Esophagus muscularis mucosa (tissue), 4 donors: ENCODE measurements around the gene CCL11.

Experiments
- CTCF ChIP-seq, 3 experiments: fragments of 200-600 bp in 2 of 3; fragments of 450-650 bp in 1 of 3; sonication (generic) in 2 of 3; IDR thresholded peaks; one replicate each; pipeline ENCODE4 v1.5.1; 2017 to 2019; ENCODE audit warnings: antibody characterized with exemption in 3 of 3, mild to moderate bottlenecking in 2 of 3, moderate library complexity in 1 of 3
- EP300 ChIP-seq: sonication (generic); formaldehyde crosslinking; IDR thresholded peaks from one replicate; pipeline ENCODE4 v1.6.1; 2017; ENCODE audit warnings: antibody characterized with exemption
- POLR2A ChIP-seq: fragments of 450-650 bp; IDR thresholded peaks from one replicate; pipeline ENCODE4 v1.6.1; 2017; ENCODE audit warnings: antibody characterized with exemption, moderate library complexity, mild to moderate bottlenecking, low read depth

- no peak for TF ChIP-seq CTCF (IDR thresholded peaks at IDR 0.05)
- no peak for TF ChIP-seq POLR2A
- TF ChIP-seq EP300 = no peak
Measured at GRCh38 chr17:34314279-34314678, 28.7 kb downstream of the CCL11 start.
